Measurements from ENCODE around the gene IZUMO4.

Gene IZUMO4

GRCh38 chr19:2059422-2060201, 37.1 kb upstream of the IZUMO4 start:
- in situ Hi-C loops (cut with HindIII; ENCODE audit: low sequenced_read_pairs), result no loop called here
- no peak for DNase-seq (ENCODE audit: low read depth)
- H3K4me3 ChIP-seq (ENCODE audit: low read depth, low read length), result no peak overlapping the region
- TF ChIP-seq, protein P1, sequence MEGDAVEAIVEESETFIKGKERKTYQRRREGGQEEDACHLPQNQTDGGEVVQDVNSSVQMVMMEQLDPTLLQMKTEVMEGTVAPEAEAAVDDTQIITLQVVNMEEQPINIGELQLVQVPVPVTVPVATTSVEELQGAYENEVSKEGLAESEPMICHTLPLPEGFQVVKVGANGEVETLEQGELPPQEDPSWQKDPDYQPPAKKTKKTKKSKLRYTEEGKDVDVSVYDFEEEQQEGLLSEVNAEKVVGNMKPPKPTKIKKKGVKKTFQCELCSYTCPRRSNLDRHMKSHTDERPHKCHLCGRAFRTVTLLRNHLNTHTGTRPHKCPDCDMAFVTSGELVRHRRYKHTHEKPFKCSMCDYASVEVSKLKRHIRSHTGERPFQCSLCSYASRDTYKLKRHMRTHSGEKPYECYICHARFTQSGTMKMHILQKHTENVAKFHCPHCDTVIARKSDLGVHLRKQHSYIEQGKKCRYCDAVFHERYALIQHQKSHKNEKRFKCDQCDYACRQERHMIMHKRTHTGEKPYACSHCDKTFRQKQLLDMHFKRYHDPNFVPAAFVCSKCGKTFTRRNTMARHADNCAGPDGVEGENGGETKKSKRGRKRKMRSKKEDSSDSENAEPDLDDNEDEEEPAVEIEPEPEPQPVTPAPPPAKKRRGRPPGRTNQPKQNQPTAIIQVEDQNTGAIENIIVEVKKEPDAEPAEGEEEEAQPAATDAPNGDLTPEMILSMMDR (IDR thresholded peaks at IDR 0.05; ENCODE audit: low read depth, low read length, missing control alignments), result no peak

GRCh38 chr19:2060884-2061494, 35.7 kb upstream of the IZUMO4 start:
- H3K4me3 ChIP-seq (ENCODE audit: low read depth, low read length), result peak overlapping the region; percentile 46
- in situ Hi-C loops (cut with HindIII; ENCODE audit: low sequenced_read_pairs), result no loop called here
- DNase-seq (ENCODE audit: low read depth), result no peak
- TF ChIP-seq, protein P1 (IDR thresholded peaks at IDR 0.05; ENCODE audit: low read depth, low read length, missing control alignments), result no peak

- DNase-seq (ENCODE audit: low read depth), result peak; percentile 93
- in situ Hi-C loops (cut with HindIII; ENCODE audit: low sequenced_read_pairs), result no loop called here
- TF ChIP-seq, protein P1 (IDR thresholded peaks at IDR 0.05; ENCODE audit: low read depth, low read length, missing control alignments), result no peak
- H3K4me3 ChIP-seq (ENCODE audit: low read depth, low read length), result peak overlapping the region; percentile 46
Measured at GRCh38 chr19:2061495-2062388, 35.0 kb upstream of the IZUMO4 start.

DNA sequence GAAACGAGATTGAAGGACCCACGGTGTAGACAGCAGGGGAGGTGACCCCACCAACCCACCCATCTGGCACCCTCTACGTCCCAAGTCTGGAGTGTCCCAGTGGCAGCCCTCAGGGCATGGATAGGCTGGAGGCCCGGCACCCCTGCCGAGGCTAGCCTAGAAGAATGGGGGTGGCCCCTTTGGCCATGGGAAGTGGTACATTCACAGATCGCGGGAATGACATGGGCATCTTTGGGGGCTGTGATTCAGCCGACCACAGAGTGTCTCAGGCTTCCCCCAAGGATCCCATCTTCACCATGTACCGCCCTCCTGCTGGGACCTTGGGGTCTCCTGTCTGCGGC, 34.4 kb upstream of the IZUMO4 start:
- TF ChIP-seq, protein P1 (IDR thresholded peaks at IDR 0.05; ENCODE audit: low read depth, low read length, missing control alignments), result no peak
- DNase-seq (ENCODE audit: low read depth), result no peak
- in situ Hi-C loops (cut with HindIII; ENCODE audit: low sequenced_read_pairs), result no loop called here
- peak overlapping the region; percentile 46 for H3K4me3 ChIP-seq (ENCODE audit: low read depth, low read length)

GRCh38 chr19:2062770-2063169, 33.9 kb upstream of the IZUMO4 start:
- no peak overlapping the region for H3K4me3 ChIP-seq (ENCODE audit: low read depth, low read length)
- no peak for DNase-seq (ENCODE audit: low read depth)
- TF ChIP-seq, protein P1 (IDR thresholded peaks at IDR 0.05; ENCODE audit: low read depth, low read length, missing control alignments), result no peak
- in situ Hi-C loops (cut with HindIII; ENCODE audit: low sequenced_read_pairs), result no loop called here

GRCh38 chr19:2063824-2064223, 32.9 kb upstream of the IZUMO4 start:
- in situ Hi-C loops (cut with HindIII; ENCODE audit: low sequenced_read_pairs), result no loop called here
- H3K4me3 ChIP-seq (ENCODE audit: low read depth, low read length), result no peak overlapping the region
- TF ChIP-seq, protein P1 (IDR thresholded peaks at IDR 0.05; ENCODE audit: low read depth, low read length, missing control alignments), result no peak
- no peak for DNase-seq (ENCODE audit: low read depth)
